ENCODE results near the gene PTPN7. TPM values are rescaled to one million over a fixed set of nuclear protein-coding genes. Genes with fewer than 3 reads are reported as not detected.
"Not testable (repeated sequence)": the region's sequence is repeated elsewhere in the genome, so short reads cannot be mapped to it uniquely, and the experiment has no call there.

Gene PTPN7
- total RNA-seq, 4 donors from 2014 or later = 4.7 to 48.7 (median 7.6) TPM

GRCh38 chr1:202193614-202194327 lies 33.4 kb upstream of the PTPN7 start, which contains the start of gene LGR6:
TSS of gene LGR6 (plus strand) at chr1:202193799. CDS start at chr1:202193990, 191 bp downstream.
- H3K36me3 ChIP-seq = no peaks in the 10 kb centered on the region
- H3K4me1 ChIP-seq = peaks cover 0 to 16% (median 6%) of the 10 kb centered on the region in 4 donors
- H3K27me3 ChIP-seq = peaks cover 0 to 8% of the 10 kb centered on the region in 2 donors
- peak within 1 kb of the TSS in 3 of 4 donors; percentile 27 to 48 (median 42) for H3K4me3 ChIP-seq
- TF ChIP-seq CTCF (IDR thresholded peaks at IDR 0.05) (peak in 3 of 6 experiments; percentile 24 to 36 (median 32)), POLR2A (IDR thresholded peaks at IDR 0.05) (no peak)
- peak in 1 of 3 donors; percentile 64 for DNase-seq
- H3K9me3 ChIP-seq = no peaks in the 10 kb centered on the region
- H3K27ac ChIP-seq = no peak within 1 kb of the TSS

GRCh38 chr1:202192770-202193613 lies 32.6 kb upstream of the PTPN7 start:
- peak overlapping the region in 2 of 4 donors; percentile 27 to 42 for H3K4me3 ChIP-seq
- no peaks in the 10 kb centered on the region for H3K36me3 ChIP-seq
- TF ChIP-seq CTCF (IDR thresholded peaks at IDR 0.05) (peak; percentile 36 to 84 (median 76)), POLR2A (IDR thresholded peaks at IDR 0.05) (no peak)
- H3K27me3 ChIP-seq = peaks cover 0 to 8% of the 10 kb centered on the region in 2 donors
- DNase-seq = peak; percentile 54 to 84 (median 74)
- no peak overlapping the region for H3K27ac ChIP-seq
- H3K9me3 ChIP-seq = no peaks in the 10 kb centered on the region
- peaks cover 0 to 16% (median 6%) of the 10 kb centered on the region in 4 donors for H3K4me1 ChIP-seq

- not testable (repeated sequence) for DNase-seq, H3K27me3 ChIP-seq, H3K27ac ChIP-seq, H3K36me3 ChIP-seq, H3K9me3 ChIP-seq, H3K4me3 ChIP-seq
- peaks cover 0 to 16% (median 6%) of the 10 kb centered on the region in 4 donors for H3K4me1 ChIP-seq
Observed at GRCh38 chr1:202191391-202191790, 31.0 kb upstream of the PTPN7 start.

GRCh38 chr1:202189918-202190715 lies 29.7 kb upstream of the PTPN7 start:
- H3K9me3 ChIP-seq = no peaks in the 10 kb centered on the region
- DNase-seq = no peak
- H3K4me3 ChIP-seq = no peak overlapping the region
- H3K36me3 ChIP-seq = no peaks in the 10 kb centered on the region
- TF ChIP-seq CTCF (IDR thresholded peaks at IDR 0.05) (no peak), POLR2A (IDR thresholded peaks at IDR 0.05) (no peak)
- H3K27me3 ChIP-seq = peaks cover 0 to 8% of the 10 kb centered on the region in 2 donors
- no peak overlapping the region for H3K27ac ChIP-seq
- H3K4me1 ChIP-seq = peaks cover 0 to 16% (median 6%) of the 10 kb centered on the region in 4 donors

- H3K36me3 ChIP-seq = no peaks in the 10 kb centered on the region
- peak; percentile 69 to 91 (median 88) for DNase-seq
- peaks cover 0 to 15% (median 6%) of the 10 kb centered on the region in 4 donors for H3K4me1 ChIP-seq
- TF ChIP-seq CTCF (IDR thresholded peaks at IDR 0.05) = peak in 5 of 6 experiments; percentile 53 to 90 (median 63)
- no peak for TF ChIP-seq POLR2A (IDR thresholded peaks at IDR 0.05)
- H3K27me3 ChIP-seq = peaks cover 0 to 7% of the 10 kb centered on the region in 2 donors
- H3K27ac ChIP-seq = no peak overlapping the region
- peak overlapping the region in 1 of 4 donors; percentile 39 for H3K4me3 ChIP-seq
- no peaks in the 10 kb centered on the region for H3K9me3 ChIP-seq
Observed at GRCh38 chr1:202189001-202189790, 28.8 kb upstream of the PTPN7 start.

Measured in Peyer's patch (tissue), 4 donors.